Ascending aorta (tissue), 2 donors: ENCODE measurements around the gene PRDM4. TPM values are rescaled to one million over a fixed set of nuclear protein-coding genes. Genes with fewer than 3 reads are reported as not detected.

ENCODE experiments used
- DNase-seq, 2 donors: peaks; one replicate each; pipeline ENCODE4 v3.0.0-alpha.2; 2019; ENCODE audit warnings: low spot score in 2 of 2
- H3K27ac ChIP-seq, 2 donors: fragments of 200-600 bp; sonication (generic); one replicate each; pipeline ENCODE4 v1.5.1; 2016 to 2017; ENCODE audit warnings: mild to moderate bottlenecking in 1 of 2
- H3K27me3 ChIP-seq: fragments of 200-600 bp; sonication (generic); one replicate; pipeline ENCODE4 v1.5.1; 2017
- H3K36me3 ChIP-seq, 2 donors: fragments of 200-600 bp; sonication (generic); one replicate each; pipeline ENCODE4 v1.5.1; 2016
- H3K4me1 ChIP-seq, 2 donors: fragments of 200-600 bp; sonication (generic); one replicate each; pipeline ENCODE4 v1.5.1; 2016 to 2017; ENCODE audit warnings: mild to moderate bottlenecking in 1 of 2
- H3K4me3 ChIP-seq, 2 donors: fragments of 200-600 bp; sonication (generic); one replicate each; pipeline ENCODE4 v1.5.1; 2016 to 2017; ENCODE audit warnings: mild to moderate bottlenecking in 1 of 2
- H3K9me3 ChIP-seq, 2 donors: fragments of 200-600 bp; sonication (generic); one replicate each; pipeline ENCODE4 v1.5.1; 2016
- CTCF ChIP-seq, 3 experiments: fragments of 200-600 bp in 2 of 3; fragments of 450-650 bp in 1 of 3; sonication (generic) in 2 of 3; IDR thresholded peaks; one replicate each; pipeline ENCODE4 v1.5.1; 2016 to 2019; ENCODE audit warnings: antibody characterized with exemption in 3 of 3, mild to moderate bottlenecking in 1 of 3, moderate library complexity in 1 of 3
- intact Hi-C: fragments of 100-400 bp; cut with DNase I; formaldehyde crosslinking; loops from one replicate; pipeline ENCODE4 v1.15.1; 2023
- total RNA-seq: library from RNA; depleted of rRNA; stranded (reverse); fragments of >200 nt; gene quantifications from one replicate; pipeline ENCODE4 v1.1.0, GENCODE V29; 2016

Gene PRDM4
- total RNA-seq, 1 donor from 2014 or later = 7.3 TPM

- no peaks in the 10 kb centered on the region for H3K27me3 ChIP-seq
- no peaks in the 10 kb centered on the region for H3K9me3 ChIP-seq
- TF ChIP-seq CTCF (IDR thresholded peaks at IDR 0.05) = no peak
- H3K4me3 ChIP-seq = no peak overlapping the region
- H3K4me1 ChIP-seq = no peaks in the 10 kb centered on the region
- H3K27ac ChIP-seq = no peak overlapping the region
- no peak for DNase-seq
- intact Hi-C loops = no loop called here
- no peaks in the 10 kb centered on the region for H3K36me3 ChIP-seq
These were observed 40.2 kb upstream of the PRDM4 start for GRCh38 chr12:107801150-107801549.

DNA sequence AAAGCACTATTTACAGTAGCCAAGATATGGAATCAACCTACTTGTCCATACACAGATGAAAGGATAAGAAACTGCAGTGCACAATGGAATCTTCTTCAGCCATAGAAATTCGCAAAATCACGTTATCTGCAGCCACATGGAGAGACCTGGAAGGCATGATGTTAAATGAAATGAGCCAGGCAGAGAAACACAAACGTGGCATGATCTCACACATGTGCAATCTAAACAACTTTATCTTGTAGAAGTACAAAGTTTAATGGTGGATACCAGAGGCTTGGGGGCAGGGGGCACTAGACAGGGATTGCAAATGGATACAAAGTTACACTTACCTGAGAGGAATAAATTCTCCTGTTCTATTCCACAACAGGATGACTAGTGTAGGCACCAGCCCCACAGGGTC is 37.6 kb upstream of the PRDM4 start:
- intact Hi-C loops = no loop called here
- H3K4me3 ChIP-seq = no peak overlapping the region
- no peaks in the 10 kb centered on the region for H3K9me3 ChIP-seq
- no peaks in the 10 kb centered on the region for H3K36me3 ChIP-seq
- H3K27ac ChIP-seq = no peak overlapping the region
- TF ChIP-seq CTCF (IDR thresholded peaks at IDR 0.05) = no peak
- DNase-seq = no peak
- H3K4me1 ChIP-seq = no peaks in the 10 kb centered on the region
- no peaks in the 10 kb centered on the region for H3K27me3 ChIP-seq

- Histone ChIP-seq H3K36me3 (no peaks in the 10 kb centered on the region), H3K27me3 (no peaks in the 10 kb centered on the region), H3K9me3 (no peaks in the 10 kb centered on the region), H3K4me1 (no peaks in the 10 kb centered on the region), H3K27ac (no peak overlapping the region), H3K4me3 (no peak overlapping the region)
- intact Hi-C loops = no loop called here
- no peak for DNase-seq
- no peak for TF ChIP-seq CTCF (IDR thresholded peaks at IDR 0.05)
These were observed 33.5 kb upstream of the PRDM4 start for GRCh38 chr12:107794451-107794850.

DNA sequence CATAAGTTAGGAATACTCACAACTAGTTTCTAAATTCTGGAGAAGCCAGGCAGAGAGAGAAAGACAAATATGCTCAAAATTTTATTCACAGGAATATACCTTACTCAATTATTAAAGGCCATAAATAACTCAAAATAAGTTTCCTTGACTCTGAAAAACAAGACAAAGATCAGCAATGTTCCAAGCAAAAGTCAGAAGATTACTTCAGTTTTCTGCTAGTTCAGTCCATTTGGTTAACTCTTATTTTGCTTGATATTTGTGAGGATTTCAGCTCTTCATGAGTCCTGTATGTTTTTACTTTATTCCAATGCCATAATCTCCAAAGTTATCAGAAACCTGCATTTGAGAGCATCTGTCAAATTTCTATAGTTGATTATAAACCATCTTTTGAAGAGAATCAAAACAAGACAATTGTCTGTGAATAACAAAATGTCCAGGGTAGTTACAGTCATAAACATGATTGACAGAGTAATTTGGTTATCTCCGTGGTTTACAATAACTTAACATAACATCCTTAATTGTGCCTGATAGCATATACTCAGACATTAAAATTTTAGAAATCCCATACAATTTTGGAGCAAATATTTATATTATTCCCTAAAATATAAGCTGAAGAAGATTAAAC is 30.6 kb upstream of the PRDM4 start:
- DNase-seq = no peak
- intact Hi-C loops = no loop called here
- Histone ChIP-seq H3K9me3 (no peaks in the 10 kb centered on the region), H3K27ac (no peak overlapping the region), H3K36me3 (no peaks in the 10 kb centered on the region), H3K4me3 (no peak overlapping the region), H3K27me3 (no peaks in the 10 kb centered on the region), H3K4me1 (no peaks in the 10 kb centered on the region)
- no peak for TF ChIP-seq CTCF (IDR thresholded peaks at IDR 0.05)

DNA sequence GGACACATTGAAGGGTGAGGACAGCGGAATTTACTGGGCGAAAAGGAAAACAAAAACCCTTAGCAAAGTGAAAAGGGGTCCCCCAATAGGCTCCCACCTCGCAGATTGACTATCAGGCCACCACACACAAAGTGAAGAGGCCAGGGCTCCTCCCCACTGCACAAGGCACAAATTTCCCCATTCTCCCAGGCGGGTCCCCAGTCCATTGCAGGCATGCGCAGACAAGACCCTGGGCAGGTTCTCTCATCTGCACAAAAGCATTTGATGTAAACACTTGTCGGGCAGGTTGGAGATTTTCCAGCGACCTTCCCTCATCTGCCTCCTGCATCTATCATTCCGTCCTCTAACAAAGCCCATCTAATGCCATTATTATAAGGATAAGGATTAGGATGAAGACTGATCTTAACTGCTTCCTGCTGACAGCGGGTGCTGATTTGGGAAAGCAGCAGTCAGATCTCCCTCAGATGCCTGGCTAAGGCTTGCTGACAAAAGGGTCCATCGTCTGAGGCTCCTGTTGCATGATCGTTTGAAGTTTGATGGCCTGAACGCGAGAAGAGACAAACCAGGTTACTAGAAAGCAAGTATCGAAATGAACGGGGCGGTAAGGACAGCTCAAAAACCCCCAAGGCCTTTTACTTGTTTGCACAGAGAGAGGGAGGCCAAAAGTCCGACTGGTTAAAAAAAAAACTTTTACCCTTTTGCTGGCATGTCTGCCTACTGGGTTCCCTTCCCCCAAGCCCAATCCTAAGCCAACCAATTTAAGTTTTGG is 27.9 kb upstream of the PRDM4 start:
- no peaks in the 10 kb centered on the region for H3K27me3 ChIP-seq
- no peak for DNase-seq
- H3K27ac ChIP-seq = no peak overlapping the region
- no peaks in the 10 kb centered on the region for H3K4me1 ChIP-seq
- no peak overlapping the region for H3K4me3 ChIP-seq
- H3K9me3 ChIP-seq = no peaks in the 10 kb centered on the region
- intact Hi-C loops = no loop called here
- no peak for TF ChIP-seq CTCF (IDR thresholded peaks at IDR 0.05)
- H3K36me3 ChIP-seq = no peaks in the 10 kb centered on the region
